Uterus (tissue), 2 donors: ENCODE results near the gene SMARCE1.

Experiments used
- POLR2A ChIP-seq, 2 donors: fragments of 450-650 bp; IDR thresholded peaks; one replicate each; pipeline ENCODE4 v1.6.1; 2016; ENCODE audit warnings: antibody characterized with exemption in 2 of 2, mild to moderate bottlenecking in 1 of 2, moderate library complexity in 1 of 2
- TF ChIP-seq, protein P1 (sequence below), 4 experiments: fragments of 200-600 bp in 2 of 4; fragments of 450-650 bp in 2 of 4; sonication (generic) in 2 of 4; IDR thresholded peaks; one replicate each; pipeline ENCODE4 v1.5.1; 2016 to 2019; ENCODE audit warnings: antibody characterized with exemption in 4 of 4, mild to moderate bottlenecking in 2 of 4, moderate library complexity in 1 of 4

DNA sequence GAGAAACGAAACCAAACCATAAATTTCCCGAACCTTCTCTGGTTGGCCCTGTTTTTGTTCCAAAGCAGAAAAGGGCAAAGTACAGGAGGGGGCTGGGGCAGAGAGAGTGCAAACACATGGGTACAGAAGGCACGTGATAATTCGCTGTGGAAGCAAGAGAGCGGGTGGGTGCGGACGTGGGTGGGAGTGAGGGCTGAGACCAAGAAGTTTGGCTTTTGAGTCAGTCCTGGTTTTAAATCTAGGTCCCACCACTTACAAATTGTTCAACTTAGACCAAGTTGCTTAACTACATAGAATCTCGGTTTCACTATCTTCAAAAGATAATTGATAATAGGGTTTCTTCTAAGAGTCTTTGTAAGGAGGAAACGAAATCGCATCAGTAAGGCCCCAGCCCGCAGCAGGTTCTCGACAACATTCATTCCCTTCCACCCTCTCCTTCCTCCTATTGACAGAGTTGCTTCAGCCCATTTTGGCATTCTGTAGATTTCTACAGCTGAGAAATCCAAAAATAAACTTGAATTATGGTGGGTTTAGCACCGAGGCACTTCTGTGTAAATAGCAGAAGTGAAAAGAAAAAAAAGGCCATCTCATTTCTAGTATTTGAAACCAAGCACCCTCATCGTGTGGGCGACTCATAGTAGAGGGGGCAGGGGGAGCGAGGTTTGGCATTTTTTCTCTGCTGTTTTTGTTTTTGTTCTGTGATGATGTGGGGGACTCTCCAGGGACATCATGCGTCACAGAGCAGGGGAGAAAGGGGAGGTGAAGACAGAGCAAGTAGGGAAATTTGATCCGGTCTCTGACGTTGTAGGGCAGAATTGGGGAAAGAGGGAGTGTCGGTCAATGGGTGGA is 48.8 kb downstream of the SMARCE1 start:
- TF ChIP-seq, protein P1, sequence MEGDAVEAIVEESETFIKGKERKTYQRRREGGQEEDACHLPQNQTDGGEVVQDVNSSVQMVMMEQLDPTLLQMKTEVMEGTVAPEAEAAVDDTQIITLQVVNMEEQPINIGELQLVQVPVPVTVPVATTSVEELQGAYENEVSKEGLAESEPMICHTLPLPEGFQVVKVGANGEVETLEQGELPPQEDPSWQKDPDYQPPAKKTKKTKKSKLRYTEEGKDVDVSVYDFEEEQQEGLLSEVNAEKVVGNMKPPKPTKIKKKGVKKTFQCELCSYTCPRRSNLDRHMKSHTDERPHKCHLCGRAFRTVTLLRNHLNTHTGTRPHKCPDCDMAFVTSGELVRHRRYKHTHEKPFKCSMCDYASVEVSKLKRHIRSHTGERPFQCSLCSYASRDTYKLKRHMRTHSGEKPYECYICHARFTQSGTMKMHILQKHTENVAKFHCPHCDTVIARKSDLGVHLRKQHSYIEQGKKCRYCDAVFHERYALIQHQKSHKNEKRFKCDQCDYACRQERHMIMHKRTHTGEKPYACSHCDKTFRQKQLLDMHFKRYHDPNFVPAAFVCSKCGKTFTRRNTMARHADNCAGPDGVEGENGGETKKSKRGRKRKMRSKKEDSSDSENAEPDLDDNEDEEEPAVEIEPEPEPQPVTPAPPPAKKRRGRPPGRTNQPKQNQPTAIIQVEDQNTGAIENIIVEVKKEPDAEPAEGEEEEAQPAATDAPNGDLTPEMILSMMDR (IDR thresholded peaks at IDR 0.05): no peak
- TF ChIP-seq POLR2A (IDR thresholded peaks at IDR 0.05): no peak
